B cell (primary cell): Measurements from ENCODE around the gene TBXT.

Experiments used
- CTCF ChIP-seq: fragments of 200-600 bp; IDR thresholded peaks from one replicate; pipeline ENCODE4 v1.8.0; 2022; ENCODE audit warnings: antibody characterized with exemption, mild to moderate bottlenecking
- EZH2 ChIP-seq: IDR thresholded peaks from 2 replicates; pipeline ENCODE4 v1.6.1; 2012; ENCODE audit warnings: borderline replicate concordance, low read depth, mild to moderate bottlenecking, moderate library complexity, low read length; ENCODE audit not compliant: insufficient read depth, poor library complexity, severe bottlenecking

DNA sequence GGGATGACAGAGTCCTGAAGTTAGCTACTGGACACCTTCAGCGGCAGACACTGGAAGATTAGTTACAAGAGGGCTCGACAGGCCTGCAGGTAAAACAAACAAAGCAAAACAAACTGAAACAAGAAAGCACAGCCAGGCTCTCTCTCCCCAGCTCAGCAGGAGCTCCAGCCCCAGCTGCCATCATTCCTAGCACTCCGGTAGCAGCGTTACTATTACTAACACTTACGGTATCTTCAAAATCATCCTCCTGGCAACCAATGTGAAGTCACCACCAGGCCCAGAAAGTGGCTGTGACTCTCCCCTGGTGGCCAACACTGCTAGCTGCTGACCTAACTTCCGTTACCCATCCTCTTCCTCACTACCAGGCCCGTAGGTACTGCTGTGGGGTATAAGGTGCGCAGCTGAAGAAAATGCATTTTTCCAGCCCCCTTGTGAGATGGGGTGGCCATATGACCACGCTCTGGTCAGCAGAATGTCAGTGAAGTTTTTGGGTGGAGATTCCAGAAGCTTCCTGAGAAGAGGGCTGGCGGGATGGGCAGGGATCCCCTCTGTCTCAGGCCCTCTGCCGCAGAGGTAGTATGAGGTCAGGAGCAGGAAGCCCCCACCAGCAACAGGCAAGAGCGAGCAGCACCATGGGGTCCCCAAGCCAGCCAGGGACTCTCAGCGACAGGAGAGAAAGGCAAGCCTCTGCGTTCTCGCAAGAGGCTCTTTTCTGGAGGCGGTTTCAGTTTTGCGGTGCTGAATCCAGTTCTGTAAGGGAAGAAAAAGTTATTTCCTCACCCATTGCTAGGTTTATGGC is 37.4 kb upstream of the TBXT start:
- TF ChIP-seq CTCF (no peak), EZH2 (no peak)
